Right lobe of liver (tissue), 6 donors: ENCODE results near the gene REEP3. TPM values are rescaled to one million over a fixed set of nuclear protein-coding genes. Genes with fewer than 3 reads are reported as not detected.

Experiments used
- ATAC-seq, 4 donors: fragments of 200-7000 bp; cut with Tn5 transposase; one replicate each; pipeline ENCODE4 v1.9.1; 2020; ENCODE audit warnings: mild to moderate bottlenecking in 4 of 4, moderate library complexity in 4 of 4
- DNase-seq, 3 donors: peaks; one replicate each; pipeline ENCODE4 v3.0.0-alpha.2; 2020
- H3K27ac ChIP-seq, 3 donors: fragments of 200-600 bp; one replicate each; pipeline ENCODE4 v1.8.0; 2022
- H3K27me3 ChIP-seq, 2 donors: fragments of 200-600 bp; one replicate each; pipeline ENCODE4 v1.8.0; 2022
- H3K36me3 ChIP-seq, 4 donors: fragments of 200-600 bp; sonication (generic) in 1 of 4; one replicate each; pipeline versions ENCODE4 v1.5.1 to v1.8.0; 2017 to 2022; ENCODE audit warnings: control low read depth in 1 of 4
- H3K4me1 ChIP-seq, 4 donors: fragments of 200-600 bp; sonication (generic) in 1 of 4; one replicate each; pipeline versions ENCODE4 v1.5.1 to v1.8.0; 2017 to 2022; ENCODE audit warnings: control low read depth in 1 of 4
- H3K4me3 ChIP-seq, 3 donors: fragments of 200-600 bp; one replicate each; pipeline ENCODE4 v1.8.0; 2022
- H3K9me3 ChIP-seq, 4 donors: fragments of 200-600 bp; sonication (generic) in 1 of 4; one replicate each; pipeline versions ENCODE4 v1.5.1 to v1.8.0; 2017 to 2022; ENCODE audit warnings: control low read depth in 1 of 4
- CTCF ChIP-seq, 4 donors: fragments of 200-600 bp in 3 of 4; fragments of 450-650 bp in 1 of 4; IDR thresholded peaks; one replicate each; pipeline versions ENCODE4 v1.5.1 to v1.8.0; 2016 to 2022; ENCODE audit warnings: antibody characterized with exemption in 4 of 4, mild to moderate bottlenecking in 2 of 4
- POLR2A ChIP-seq: fragments of 450-650 bp; IDR thresholded peaks from one replicate; pipeline ENCODE4 v1.6.1; 2017; ENCODE audit warnings: antibody characterized with exemption, mild to moderate bottlenecking
- WGBS: methylation state at CpG from one replicate; pipeline ENCODE4 v1.1.6; 2018; ENCODE audit warnings: low coverage, low lambda C conversion rate; ENCODE audit not compliant: insufficient coverage; ENCODE audit errors: missing lambda C conversion rate; 5-methylcytosine and 5-hydroxymethylcytosine counted together
- intact Hi-C, 2 donors: fragments of 100-400 bp; cut with DNase I; formaldehyde crosslinking; loops; one replicate each; pipeline versions ENCODE4 v1.11.2 to v1.14.1; 2022
- small RNA-seq, 2 experiments: library from RNA; depleted of rRNA; stranded (forward); fragments of <200 nt; gene quantifications; one replicate each; pipeline ENCODE3, GENCODE V24; 2016
- total RNA-seq, 6 experiments: library from RNA; depleted of rRNA in 2 of 6; stranded (reverse); fragments of >200 nt in 2 of 6; fragmentation: NEBNext Ultra II Directional in 3 of 6; extraction: Animal tissue kit (Norgen Biotek cat#: 25700) in 3 of 6; gene quantifications; one replicate each; pipeline versions ENCODE4 v1.1.0 to v1.2.4, GENCODE V29; 2016 to 2023
- donor health status: DM: no; HTN: yes; CAD: no.
- donor health status: DM: no; HTN: no; CAD: no.
- donor health status: DM: no; HTN: no; CAD: no.
- donor health status: DM: no; HTN: yes; CAD: no.
- donor health status: DM: no; HTN: yes; CAD: no.

REEP3 gene
- total RNA-seq, 6 experiments from 2014 or later: 21.1 to 38.8 (median 28.0) TPM

DNA sequence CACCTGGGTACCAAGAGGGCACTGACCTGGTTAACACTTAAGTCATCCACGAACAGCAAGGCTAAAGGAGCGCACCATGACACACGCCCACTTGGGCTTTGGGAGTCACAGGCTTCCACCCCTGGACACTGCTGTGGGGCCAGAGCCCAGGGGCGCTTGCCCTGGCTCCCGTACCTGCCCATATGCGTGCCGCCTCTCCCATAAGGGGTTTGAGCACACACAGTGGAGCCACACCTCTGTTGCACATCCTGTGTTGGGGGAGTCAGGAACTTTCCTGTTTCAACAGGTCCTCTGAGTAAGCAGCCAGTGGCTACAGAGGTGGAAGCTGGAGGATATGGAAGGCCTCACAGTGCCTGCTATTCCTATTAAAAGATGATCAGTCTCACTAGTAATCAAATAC, 152.0 kb downstream of the REEP3 start:
- H3K27me3 ChIP-seq: no peaks in the 10 kb centered on the region
- H3K36me3 ChIP-seq: no peaks in the 10 kb centered on the region
- no peak for TF ChIP-seq CTCF (IDR thresholded peaks at IDR 0.05)
- TF ChIP-seq POLR2A: no peak
- WGBS: 40% methylated on average over 1 of the region's 7 CpGs
- H3K27ac ChIP-seq: no peak overlapping the region
- ATAC-seq: no peak
- H3K4me3 ChIP-seq: no peak overlapping the region
- H3K9me3 ChIP-seq: no peaks in the 10 kb centered on the region
- DNase-seq: no peak
- intact Hi-C loops: no loop called here
- H3K4me1 ChIP-seq: peaks cover 0 to 10% (median 3%) of the 10 kb centered on the region in 4 donors

DNA sequence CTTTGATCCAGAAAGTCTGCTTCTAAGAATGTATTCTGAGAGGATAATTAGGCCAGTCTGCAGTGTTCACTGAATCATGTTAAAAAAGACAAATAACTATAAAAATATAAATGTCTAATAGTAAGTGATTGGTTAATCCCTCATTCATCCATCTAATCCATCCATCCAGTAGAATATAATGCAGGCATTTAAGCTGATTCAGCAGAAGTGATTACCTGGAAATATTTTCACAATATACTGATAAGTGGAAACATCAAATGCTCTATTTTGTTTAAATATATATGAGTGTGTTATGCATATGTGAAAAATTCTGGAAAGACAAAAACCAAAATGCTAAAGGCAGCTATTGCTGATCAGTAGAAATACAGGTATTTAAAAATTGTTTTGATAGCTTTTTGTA, 152.6 kb downstream of the REEP3 start:
- no peak overlapping the region for H3K27ac ChIP-seq
- H3K4me1 ChIP-seq: peaks cover 0 to 10% (median 3%) of the 10 kb centered on the region in 4 donors
- H3K9me3 ChIP-seq: no peaks in the 10 kb centered on the region
- no peaks in the 10 kb centered on the region for H3K36me3 ChIP-seq
- H3K4me3 ChIP-seq: no peak overlapping the region
- H3K27me3 ChIP-seq: no peaks in the 10 kb centered on the region
- ATAC-seq (no peak), DNase-seq (no peak)
- intact Hi-C loops: no loop called here
- no peak for TF ChIP-seq CTCF (IDR thresholded peaks at IDR 0.05)
- no peak for TF ChIP-seq POLR2A

Small RNAs within 50 kb of the gene (small RNA-seq; reads per million reads assigned to genes)
- gene AC022022.1: 0 reads per million in 2 experiments

Other genes starting within 250 kb of the REEP3 start
- gene JMJD1C, start 55.4 kb upstream of the REEP3 start, total RNA-seq: 10 to 100 TPM; 29.6 to 53.3 (median 38.2) TPM